ENCODE results near the gene B4GALT5. TPM values are rescaled to one million over a fixed set of nuclear protein-coding genes. Genes with fewer than 3 reads are reported as not detected.

B4GALT5 gene
- polyA plus RNA-seq, 2 of the 4 experiments (the other 2 are of a cell fraction) = 84.0 to 88.7 TPM

DNA sequence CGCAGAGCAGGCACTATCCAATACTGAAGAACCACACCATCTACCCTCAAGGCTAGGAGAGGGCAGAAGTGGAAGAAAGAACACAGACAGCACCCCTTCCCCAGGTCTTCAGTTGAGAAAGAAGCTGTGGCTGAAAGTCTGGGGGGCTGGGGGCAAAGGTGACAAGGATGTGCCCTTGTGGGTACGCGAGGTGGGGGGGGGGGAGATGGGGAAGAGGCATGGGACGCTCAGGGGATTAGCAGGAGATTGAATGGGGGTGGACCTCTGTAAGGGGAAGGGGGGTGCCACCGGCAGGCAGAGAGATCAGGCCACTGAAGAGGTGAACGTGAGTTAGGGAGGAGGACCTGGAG lies 1.1 kb downstream of the B4GALT5 start:
- Histone ChIP-seq H3K4me2 (peak overlapping the region; percentile 95), H3K27ac (peak overlapping the region; percentile 97 to 98), H3K9me3 (no peaks in the 10 kb centered on the region), H3K4me3 (peak overlapping the region; percentile 84), H3K4me1 (peaks cover 56% of the 10 kb centered on the region)
- FAIRE-seq = no peak
- ATAC-seq = peak; percentile 3 to 47; a peak in 4 of 6 replicates
- ChIA-PET CTCF (interaction anchor here (0.9 to 6.0 kb wide), 6 partner anchors 10 to 133 kb away, joined by 3 to 33 read pairs (median 7); partner anchors contain the start of gene SLC9A8), POLR2A (no interaction called here)
- TF ChIP-seq RCOR1 (IDR thresholded peaks at IDR 0.05; ENCODE audit: low read depth, low read length) (no peak), BHLHE40 (IDR thresholded peaks at IDR 0.05; ENCODE audit: low read depth, low read length) (no peak)
- TF ChIP-seq, protein P1, sequence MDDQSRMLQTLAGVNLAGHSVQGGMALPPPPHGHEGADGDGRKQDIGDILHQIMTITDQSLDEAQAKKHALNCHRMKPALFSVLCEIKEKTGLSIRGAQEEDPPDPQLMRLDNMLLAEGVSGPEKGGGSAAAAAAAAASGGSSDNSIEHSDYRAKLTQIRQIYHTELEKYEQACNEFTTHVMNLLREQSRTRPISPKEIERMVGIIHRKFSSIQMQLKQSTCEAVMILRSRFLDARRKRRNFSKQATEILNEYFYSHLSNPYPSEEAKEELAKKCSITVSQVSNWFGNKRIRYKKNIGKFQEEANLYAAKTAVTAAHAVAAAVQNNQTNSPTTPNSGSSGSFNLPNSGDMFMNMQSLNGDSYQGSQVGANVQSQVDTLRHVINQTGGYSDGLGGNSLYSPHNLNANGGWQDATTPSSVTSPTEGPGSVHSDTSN (IDR thresholded peaks at IDR 0.05) = no peak
- DNase-seq (ENCODE audit: low read depth in 1 of 2, low spot score in 1 of 2) = no peak
- WGBS (ENCODE audit: missing lambda C conversion rate) = 3% methylated on average over 3 of the region's 6 CpGs

DNA sequence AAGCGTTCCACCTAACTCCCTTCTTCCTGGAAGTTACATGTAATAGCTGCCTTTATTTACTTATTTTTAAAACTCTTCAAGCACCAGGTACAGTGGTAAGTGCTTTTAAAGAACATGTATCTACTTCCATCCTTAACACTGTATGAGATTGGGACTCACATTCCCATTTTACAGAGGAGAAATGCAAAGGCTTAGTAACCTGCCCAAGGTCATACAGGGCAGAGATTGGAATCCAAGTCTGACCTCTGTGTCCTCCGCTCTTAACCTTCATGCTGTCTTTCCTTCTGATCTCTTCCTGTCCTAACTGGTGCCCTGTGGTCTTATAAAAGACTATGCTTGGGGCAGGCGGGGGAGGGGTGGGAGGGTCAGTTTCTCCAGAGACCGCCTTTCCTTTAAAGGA lies 1.6 kb downstream of the B4GALT5 start:
- peak overlapping the region; percentile 84 for H3K4me3 ChIP-seq
- DNase-seq (ENCODE audit: low read depth in 1 of 2, low spot score in 1 of 2) (no peak), FAIRE-seq (no peak), ATAC-seq (no peak; a peak in 1 of 6 replicates)
- POLR2A ChIA-PET = no interaction called here
- H3K27ac ChIP-seq = peak overlapping the region; percentile 97 to 98
- TF ChIP-seq ESRRA (IDR thresholded peaks at IDR 0.05; ENCODE audit: borderline replicate concordance, low read length) = peak; percentile 82
- TF ChIP-seq NR3C1 (IDR thresholded peaks at IDR 0.05) = no peak
- no peak for TF ChIP-seq ZSCAN20 (CRISPR knock-in tag; IDR thresholded peaks at IDR 0.05)
- TF ChIP-seq RAD21 (conservative IDR thresholded peaks at IDR 0.05 in 1 of 2, IDR thresholded peaks at IDR 0.05 in 1 of 2) = no peak
- TF ChIP-seq HDAC2 (IDR thresholded peaks at IDR 0.05) = no peak
- no peak for TF ChIP-seq FOSL2 (IDR thresholded peaks at IDR 0.05)
- TF ChIP-seq FOSL2 (CRISPR knock-in tag; IDR thresholded peaks at IDR 0.05) = no peak
- TF ChIP-seq, protein P2, sequence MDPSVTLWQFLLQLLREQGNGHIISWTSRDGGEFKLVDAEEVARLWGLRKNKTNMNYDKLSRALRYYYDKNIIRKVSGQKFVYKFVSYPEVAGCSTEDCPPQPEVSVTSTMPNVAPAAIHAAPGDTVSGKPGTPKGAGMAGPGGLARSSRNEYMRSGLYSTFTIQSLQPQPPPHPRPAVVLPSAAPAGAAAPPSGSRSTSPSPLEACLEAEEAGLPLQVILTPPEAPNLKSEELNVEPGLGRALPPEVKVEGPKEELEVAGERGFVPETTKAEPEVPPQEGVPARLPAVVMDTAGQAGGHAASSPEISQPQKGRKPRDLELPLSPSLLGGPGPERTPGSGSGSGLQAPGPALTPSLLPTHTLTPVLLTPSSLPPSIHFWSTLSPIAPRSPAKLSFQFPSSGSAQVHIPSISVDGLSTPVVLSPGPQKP (IDR thresholded peaks at IDR 0.05; ENCODE audit: low read depth, low read length) = no peak
- 16% methylated on average over 4 of the region's 4 CpGs for WGBS (ENCODE audit: missing lambda C conversion rate)
- peak overlapping the region; percentile 95 for H3K4me2 ChIP-seq
- no peaks in the 10 kb centered on the region for H3K9me3 ChIP-seq
- H3K4me1 ChIP-seq = peaks cover 57% of the 10 kb centered on the region
- CTCF ChIA-PET = interaction anchor here (1.4 to 6.0 kb wide), 5 partner anchors 10 to 133 kb away, joined by 3 to 33 read pairs (median 11); partner anchors contain the start of gene SLC9A8

DNA sequence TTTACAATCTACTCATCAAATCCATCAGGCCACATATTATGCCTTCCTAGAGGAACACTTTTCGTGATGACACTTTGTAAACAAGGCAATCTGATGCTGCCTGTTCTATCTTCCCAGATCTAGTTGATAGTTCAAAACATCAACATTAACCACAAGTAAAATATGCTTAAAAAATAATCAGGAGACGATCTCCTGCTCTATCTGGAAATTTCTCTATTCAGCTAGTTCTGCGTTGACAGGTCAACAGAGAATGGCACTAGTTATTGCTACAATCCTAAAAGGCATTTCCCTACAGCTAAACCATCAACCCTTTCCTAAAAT lies 2.1 kb downstream of the B4GALT5 start:
- TF ChIP-seq SMC3 (IDR thresholded peaks at IDR 0.05) = no peak
- TF ChIP-seq GATA3 (IDR thresholded peaks at IDR 0.05; ENCODE audit: borderline replicate concordance) = peak; percentile 41; the same call in 1 of the 2 replicates
- DNase-seq (ENCODE audit: low read depth in 1 of 2, low spot score in 1 of 2) = no peak
- 25% methylated on average over 3 of the region's 3 CpGs for WGBS (ENCODE audit: missing lambda C conversion rate)
- Histone ChIP-seq H3K4me1 (peaks cover 62% of the 10 kb centered on the region), H3K9me3 (no peaks in the 10 kb centered on the region), H3K4me2 (peak overlapping the region; percentile 95), H3K4me3 (peak overlapping the region; percentile 84), H3K27ac (peak overlapping the region; percentile 97 to 98)
- FAIRE-seq = no peak
- ChIA-PET POLR2A (interaction anchor here (1.2 kb wide), 1 partner anchor 78 kb away, joined by 5 read pairs; no protein-coding TSS in a partner anchor), CTCF (interaction anchor here (1.4 to 6.0 kb wide), 5 partner anchors 9 to 134 kb away, joined by 3 to 33 read pairs (median 11); partner anchors contain the start of gene SLC9A8)
- ATAC-seq = no peak

DNA sequence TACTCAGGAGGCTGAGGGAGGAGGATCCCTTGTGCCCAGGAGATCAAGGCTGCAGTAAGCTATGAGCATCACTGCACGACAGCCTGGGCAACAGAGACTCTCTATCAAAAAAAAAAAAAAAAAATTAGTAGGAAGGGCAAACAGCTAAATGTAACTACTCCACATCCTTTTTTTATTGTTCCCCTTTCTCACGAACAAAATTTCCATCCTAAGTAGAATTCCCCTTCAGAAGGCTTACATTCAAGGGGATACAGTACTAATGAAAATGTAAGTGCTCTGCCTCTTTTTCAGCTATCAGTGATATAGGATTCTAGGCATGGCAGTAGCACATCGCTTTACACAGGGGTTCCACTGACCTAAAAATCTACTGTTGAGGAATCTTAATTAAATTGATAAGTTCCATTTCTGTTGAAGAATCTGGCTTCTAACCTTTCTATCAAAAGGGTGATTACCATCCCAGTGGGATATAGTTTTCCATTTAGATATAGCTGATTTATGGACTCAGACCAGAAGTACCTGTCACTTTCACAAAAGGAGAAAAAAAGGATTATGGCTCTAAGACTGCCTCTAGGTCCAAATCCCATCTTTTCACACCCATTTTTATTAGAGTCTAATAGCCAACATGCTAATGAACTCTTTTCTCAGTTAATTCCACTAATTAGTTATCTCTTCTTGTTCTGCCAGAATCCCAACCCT lies 2.6 kb downstream of the B4GALT5 start:
- DNase-seq (ENCODE audit: low read depth in 1 of 2, low spot score in 1 of 2) (no peak), ATAC-seq (no peak), FAIRE-seq (no peak)
- Histone ChIP-seq H3K4me3 (peak overlapping the region; percentile 84), H3K27ac (peak overlapping the region; percentile 97 to 98; a peak in 5 of 6 replicates), H3K4me1 (peaks cover 67% of the 10 kb centered on the region), H3K4me2 (peak overlapping the region; percentile 95), H3K9me3 (no peaks in the 10 kb centered on the region)
- no peak for TF ChIP-seq HDAC2 (IDR thresholded peaks at IDR 0.05)
- no peak for TF ChIP-seq RNF2 (IDR thresholded peaks at IDR 0.05; ENCODE audit: borderline replicate concordance, low read depth)
- TF ChIP-seq CBX8 (IDR thresholded peaks at IDR 0.05) = no peak
- TF ChIP-seq, protein P3, sequence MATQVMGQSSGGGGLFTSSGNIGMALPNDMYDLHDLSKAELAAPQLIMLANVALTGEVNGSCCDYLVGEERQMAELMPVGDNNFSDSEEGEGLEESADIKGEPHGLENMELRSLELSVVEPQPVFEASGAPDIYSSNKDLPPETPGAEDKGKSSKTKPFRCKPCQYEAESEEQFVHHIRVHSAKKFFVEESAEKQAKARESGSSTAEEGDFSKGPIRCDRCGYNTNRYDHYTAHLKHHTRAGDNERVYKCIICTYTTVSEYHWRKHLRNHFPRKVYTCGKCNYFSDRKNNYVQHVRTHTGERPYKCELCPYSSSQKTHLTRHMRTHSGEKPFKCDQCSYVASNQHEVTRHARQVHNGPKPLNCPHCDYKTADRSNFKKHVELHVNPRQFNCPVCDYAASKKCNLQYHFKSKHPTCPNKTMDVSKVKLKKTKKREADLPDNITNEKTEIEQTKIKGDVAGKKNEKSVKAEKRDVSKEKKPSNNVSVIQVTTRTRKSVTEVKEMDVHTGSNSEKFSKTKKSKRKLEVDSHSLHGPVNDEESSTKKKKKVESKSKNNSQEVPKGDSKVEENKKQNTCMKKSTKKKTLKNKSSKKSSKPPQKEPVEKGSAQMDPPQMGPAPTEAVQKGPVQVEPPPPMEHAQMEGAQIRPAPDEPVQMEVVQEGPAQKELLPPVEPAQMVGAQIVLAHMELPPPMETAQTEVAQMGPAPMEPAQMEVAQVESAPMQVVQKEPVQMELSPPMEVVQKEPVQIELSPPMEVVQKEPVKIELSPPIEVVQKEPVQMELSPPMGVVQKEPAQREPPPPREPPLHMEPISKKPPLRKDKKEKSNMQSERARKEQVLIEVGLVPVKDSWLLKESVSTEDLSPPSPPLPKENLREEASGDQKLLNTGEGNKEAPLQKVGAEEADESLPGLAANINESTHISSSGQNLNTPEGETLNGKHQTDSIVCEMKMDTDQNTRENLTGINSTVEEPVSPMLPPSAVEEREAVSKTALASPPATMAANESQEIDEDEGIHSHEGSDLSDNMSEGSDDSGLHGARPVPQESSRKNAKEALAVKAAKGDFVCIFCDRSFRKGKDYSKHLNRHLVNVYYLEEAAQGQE (IDR thresholded peaks at IDR 0.05) = no peak
- TF ChIP-seq, protein P4, sequence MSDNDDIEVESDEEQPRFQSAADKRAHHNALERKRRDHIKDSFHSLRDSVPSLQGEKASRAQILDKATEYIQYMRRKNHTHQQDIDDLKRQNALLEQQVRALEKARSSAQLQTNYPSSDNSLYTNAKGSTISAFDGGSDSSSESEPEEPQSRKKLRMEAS (IDR thresholded peaks at IDR 0.05) = no peak
- TF ChIP-seq NFE2L2 (conservative IDR thresholded peaks at IDR 0.05; ENCODE audit: low read length) = no peak
- no peak for TF ChIP-seq ZNF302 (CRISPR knock-in tag; IDR thresholded peaks at IDR 0.05)
- TF ChIP-seq FOSL2 (IDR thresholded peaks at IDR 0.05) = no peak
- TF ChIP-seq FOSL2 (CRISPR knock-in tag; IDR thresholded peaks at IDR 0.05) = no peak
- no peak for TF ChIP-seq FOXS1 (CRISPR knock-in tag; IDR thresholded peaks at IDR 0.05)
- no peak for TF ChIP-seq EHMT2 (IDR thresholded peaks at IDR 0.05; ENCODE audit: low read depth)
- TF ChIP-seq ZSCAN20 (CRISPR knock-in tag; IDR thresholded peaks at IDR 0.05) = no peak
- TF ChIP-seq PHF8 (IDR thresholded peaks at IDR 0.05; ENCODE audit: borderline replicate concordance, low read depth) = no peak
- TF ChIP-seq POLR2A (IDR thresholded peaks at IDR 0.05; ENCODE audit: low read length) = no peak
- POLR2A ChIA-PET = interaction anchor here (0.8 to 1.2 kb wide), 2 partner anchors 36 to 79 kb away, joined by 4 to 5 read pairs; no protein-coding TSS in a partner anchor
- CTCF ChIA-PET = interaction anchor here (1.0 to 6.0 kb wide), 8 partner anchors 9 to 178 kb away, joined by 3 to 33 read pairs (median 4); partner anchors contain the start of gene SLC9A8
- 58% methylated on average over 3 of the region's 3 CpGs for WGBS (ENCODE audit: missing lambda C conversion rate)

All from A549 (cell line).